ENCODE results near the gene SNX14.
"Not testable (repeated sequence)": the region's sequence is repeated elsewhere in the genome, so short reads cannot be mapped to it uniquely, and the experiment has no call there.

SNX14 gene

GRCh38 chr6:85591207-85591606, 2.5 kb downstream of the SNX14 start:
- no peak for DNase-seq (ENCODE audit: low read depth)

GRCh38 chr6:85585741-85586140, 7.9 kb downstream of the SNX14 start:
- DNase-seq (ENCODE audit: low read depth): no peak

- not testable (repeated sequence) for DNase-seq (ENCODE audit: low read depth)
These were observed 10.8 kb downstream of the SNX14 start for GRCh38 chr6:85582832-85583231.

- DNase-seq (ENCODE audit: low read depth): no peak
These were observed 12.1 kb downstream of the SNX14 start for GRCh38 chr6:85581572-85581971.

- DNase-seq (ENCODE audit: low read depth): no peak
These were observed 12.8 kb downstream of the SNX14 start for GRCh38 chr6:85580878-85581267.

GRCh38 chr6:85580118-85580877, 13.4 kb downstream of the SNX14 start:
- no peak for DNase-seq (ENCODE audit: low read depth)

- DNase-seq (ENCODE audit: low read depth): no peak
These were observed 14.1 kb downstream of the SNX14 start for GRCh38 chr6:85579581-85579980.

- no peak for DNase-seq (ENCODE audit: low read depth)
These were observed 17.2 kb downstream of the SNX14 start for GRCh38 chr6:85576476-85576875.

GRCh38 chr6:85574932-85575598, 18.6 kb downstream of the SNX14 start:
- peak; percentile 20 for DNase-seq (ENCODE audit: low read depth)

GRCh38 chr6:85569323-85569722, 24.3 kb downstream of the SNX14 start:
- peak; percentile 19 for DNase-seq (ENCODE audit: low read depth)

GRCh38 chr6:85568411-85568810, 25.2 kb downstream of the SNX14 start:
- DNase-seq (ENCODE audit: low read depth): no peak

- no peak for DNase-seq (ENCODE audit: low read depth)
These were observed 27.9 kb downstream of the SNX14 start for GRCh38 chr6:85565736-85566135.

GRCh38 chr6:85564223-85564622, 29.4 kb downstream of the SNX14 start:
- not testable (repeated sequence) for DNase-seq (ENCODE audit: low read depth)

- DNase-seq (ENCODE audit: low read depth): no peak
These were observed 31.8 kb downstream of the SNX14 start for GRCh38 chr6:85561750-85562357.

GRCh38 chr6:85556992-85557668, 36.5 kb downstream of the SNX14 start:
- no peak for DNase-seq (ENCODE audit: low read depth)

GRCh38 chr6:85552652-85553051, 41.0 kb downstream of the SNX14 start:
- no peak for DNase-seq (ENCODE audit: low read depth)

GRCh38 chr6:85551264-85551663, 42.4 kb downstream of the SNX14 start:
- no peak for DNase-seq (ENCODE audit: low read depth)

GRCh38 chr6:85547719-85548118, 45.9 kb downstream of the SNX14 start:
- DNase-seq (ENCODE audit: low read depth): no peak

GRCh38 chr6:85544776-85545175, 48.9 kb downstream of the SNX14 start:
- DNase-seq (ENCODE audit: low read depth): no peak

- DNase-seq (ENCODE audit: low read depth): no peak
These were observed 56.6 kb downstream of the SNX14 start for GRCh38 chr6:85537055-85537494.

GRCh38 chr6:85524281-85524680, 69.4 kb downstream of the SNX14 start:
- not testable (repeated sequence) for DNase-seq (ENCODE audit: low read depth)

GRCh38 chr6:85516168-85516567, 77.5 kb downstream of the SNX14 start:
- DNase-seq (ENCODE audit: low read depth): peak; percentile 36
